ENCODE measurements around the gene NTN3. TPM values are rescaled to one million over a fixed set of nuclear protein-coding genes. Genes with fewer than 3 reads are reported as not detected.
A peak's percentile ranks its signal among the peaks of the same experiment; 100 is the strongest.

Gene NTN3
- total and polyA plus RNA-seq, 12 donors = 0.16 to 1.5 (median 0.32) TPM; not detected in 3

DNA sequence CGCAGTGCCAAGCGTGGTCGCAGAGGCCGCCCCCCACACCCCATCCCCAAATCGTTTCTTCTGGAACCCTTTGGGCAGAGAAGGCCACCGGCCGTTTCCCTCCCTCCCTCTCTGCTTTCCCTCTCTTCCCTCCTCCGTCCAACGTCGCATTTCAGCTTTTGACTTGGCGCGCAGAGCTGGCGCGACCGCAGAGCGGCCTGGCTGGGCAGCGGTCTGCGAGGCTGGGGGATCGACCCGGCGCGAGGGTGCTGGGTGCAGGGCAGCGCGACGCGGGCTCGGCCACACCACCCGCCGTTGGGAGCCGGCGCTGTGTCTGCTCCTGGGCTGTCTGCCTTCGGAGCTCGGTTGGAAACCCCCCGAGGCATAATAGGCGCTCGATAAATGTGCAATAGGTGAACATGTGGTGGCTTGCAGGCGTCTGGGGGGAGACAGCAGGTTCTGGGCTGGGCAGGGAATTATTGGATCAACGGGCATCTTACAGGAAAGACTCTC is 2.8 kb upstream of the NTN3 start:
- H3K27ac ChIP-seq = peak overlapping the region in 2 of 5 donors; percentile 44 to 70

DNA sequence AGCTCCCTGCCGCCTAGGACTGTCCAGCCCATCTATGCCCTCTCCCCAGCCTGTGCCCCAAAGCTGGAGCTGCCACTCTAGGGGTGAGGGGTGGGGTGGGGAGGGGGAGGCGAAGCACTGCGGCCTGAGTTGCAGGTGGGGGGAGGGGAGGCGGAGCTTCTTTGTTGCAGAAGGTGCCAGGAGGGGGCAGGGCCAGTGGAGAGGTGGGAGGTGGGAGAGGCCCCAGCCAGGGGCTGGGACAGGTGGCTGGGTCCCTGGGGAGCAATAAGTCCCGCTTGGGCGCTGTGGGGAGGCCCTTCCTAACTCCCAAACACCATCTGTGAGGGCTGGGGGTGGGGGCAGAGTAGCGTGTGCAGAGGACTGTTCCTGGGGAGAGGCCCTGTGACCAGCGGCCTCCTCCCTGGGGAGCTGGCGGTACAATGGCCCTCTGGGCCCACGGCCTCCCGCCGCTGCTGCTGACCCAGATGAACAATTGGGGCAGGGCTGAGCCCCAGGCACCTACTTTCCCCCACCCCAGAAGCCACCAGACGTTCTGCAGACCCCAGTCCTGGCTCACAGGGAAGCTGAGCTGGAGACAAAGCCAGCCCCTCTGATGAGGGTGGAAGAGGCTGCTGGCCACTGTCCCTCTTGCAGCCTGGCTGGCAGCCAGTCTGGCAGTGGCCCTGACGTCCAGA is 2.2 kb upstream of the NTN3 start:
- Histone ChIP-seq H3K27ac (peak overlapping the region in 1 of 5 donors; percentile 54), H3K36me3 (replicated peaks in 1 of 2) (no peaks in the 10 kb centered on the region), H3K27me3 (peaks cover 17% of the 10 kb centered on the region), H3K4me1 (replicated peaks in 1 of 2) (peaks cover 25 to 45% of the 10 kb centered on the region in 2 donors), H3K9me3 (replicated peaks in 1 of 3) (no peaks in the 10 kb centered on the region), H3K4me3 (no peak overlapping the region)
- WGBS, 4 donors = 19 to 31% (median 25%) methylated on average over 3 to 14 of the region's 14 CpGs
- TF ChIP-seq, protein P1, sequence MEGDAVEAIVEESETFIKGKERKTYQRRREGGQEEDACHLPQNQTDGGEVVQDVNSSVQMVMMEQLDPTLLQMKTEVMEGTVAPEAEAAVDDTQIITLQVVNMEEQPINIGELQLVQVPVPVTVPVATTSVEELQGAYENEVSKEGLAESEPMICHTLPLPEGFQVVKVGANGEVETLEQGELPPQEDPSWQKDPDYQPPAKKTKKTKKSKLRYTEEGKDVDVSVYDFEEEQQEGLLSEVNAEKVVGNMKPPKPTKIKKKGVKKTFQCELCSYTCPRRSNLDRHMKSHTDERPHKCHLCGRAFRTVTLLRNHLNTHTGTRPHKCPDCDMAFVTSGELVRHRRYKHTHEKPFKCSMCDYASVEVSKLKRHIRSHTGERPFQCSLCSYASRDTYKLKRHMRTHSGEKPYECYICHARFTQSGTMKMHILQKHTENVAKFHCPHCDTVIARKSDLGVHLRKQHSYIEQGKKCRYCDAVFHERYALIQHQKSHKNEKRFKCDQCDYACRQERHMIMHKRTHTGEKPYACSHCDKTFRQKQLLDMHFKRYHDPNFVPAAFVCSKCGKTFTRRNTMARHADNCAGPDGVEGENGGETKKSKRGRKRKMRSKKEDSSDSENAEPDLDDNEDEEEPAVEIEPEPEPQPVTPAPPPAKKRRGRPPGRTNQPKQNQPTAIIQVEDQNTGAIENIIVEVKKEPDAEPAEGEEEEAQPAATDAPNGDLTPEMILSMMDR (IDR thresholded peaks at IDR 0.05) = no peak
- peak in 1 of 2 donors; percentile 13 for TF ChIP-seq POLR2A (IDR thresholded peaks at IDR 0.05)
- DNase-seq = peak in 5 of 7 donors; percentile 52 to 71 (median 61)
- intact Hi-C loops (cut with DNase I) = no loop called here

More for the DNA sequence above, 2.8 kb upstream of the NTN3 start:
- Histone ChIP-seq H3K4me3 (peak overlapping the region in 1 of 4 donors; percentile 71), H3K4me1 (replicated peaks in 1 of 2) (peaks cover 25 to 41% of the 10 kb centered on the region in 2 donors), H3K27me3 (peaks cover 17% of the 10 kb centered on the region), H3K9me3 (replicated peaks in 1 of 3) (no peaks in the 10 kb centered on the region), H3K36me3 (replicated peaks in 1 of 2) (no peaks in the 10 kb centered on the region)
- intact Hi-C loops (cut with DNase I) = no loop called here
- TF ChIP-seq POLR2A (IDR thresholded peaks at IDR 0.05) = no peak
- TF ChIP-seq, protein P1 (IDR thresholded peaks at IDR 0.05) = no peak
- 0 to 7% (median 2%) methylated on average over 1 to 38 of the region's 38 CpGs for WGBS, 4 donors
- DNase-seq = peak in 1 of 7 donors; percentile 24

DNA sequence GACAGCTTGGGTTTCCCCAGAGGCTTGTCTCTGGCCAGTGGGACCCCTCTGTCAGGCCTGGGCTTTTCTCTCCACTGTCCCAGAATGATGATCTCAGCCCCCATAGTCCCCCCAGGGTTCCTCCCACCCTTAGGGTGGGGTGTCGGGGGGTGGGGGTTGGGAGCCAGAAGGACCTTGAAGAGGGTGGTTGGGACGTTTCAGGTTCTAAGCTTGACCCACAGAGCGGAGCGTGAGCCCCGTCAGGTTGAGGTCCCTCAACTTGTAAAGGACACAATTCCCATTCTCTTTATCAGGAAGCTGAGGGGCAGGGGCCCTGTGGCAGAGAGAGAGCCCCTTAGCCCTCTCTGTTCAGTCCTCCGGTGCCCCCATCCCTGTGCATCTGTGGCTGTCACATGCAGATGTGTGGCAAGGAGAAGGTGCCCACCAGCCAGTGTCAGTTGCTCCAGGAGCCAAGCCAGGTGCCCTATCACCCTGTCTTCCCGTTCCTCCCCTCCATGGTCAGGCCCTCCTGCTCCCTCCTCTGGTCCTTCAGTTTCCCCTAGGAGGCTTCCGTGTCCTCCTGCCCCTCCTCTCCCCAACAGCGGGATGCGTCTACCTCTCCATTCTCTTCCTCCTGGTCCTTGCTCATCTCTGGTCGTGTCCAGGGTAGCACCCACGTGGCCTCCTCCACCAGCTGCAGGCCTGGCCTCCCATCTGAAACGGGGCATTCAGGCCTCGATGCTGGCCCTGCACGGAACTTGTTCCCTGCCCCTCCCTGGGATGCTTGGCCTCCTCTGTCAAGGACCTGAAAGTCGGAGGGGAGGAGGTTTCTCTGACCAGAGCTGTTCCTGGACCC is 1.5 kb upstream of the NTN3 start:
- H3K27me3 ChIP-seq = peaks cover 17% of the 10 kb centered on the region

More for the DNA sequence above, 1.5 kb upstream of the NTN3 start:
- no peak overlapping the region for H3K4me3 ChIP-seq
- H3K27ac ChIP-seq = peak overlapping the region in 1 of 5 donors; percentile 54
- no peak for DNase-seq
- peaks cover 32 to 52% of the 10 kb centered on the region in 2 donors for H3K4me1 ChIP-seq (replicated peaks in 1 of 2)
- intact Hi-C loops (cut with DNase I) = no loop called here
- TF ChIP-seq, protein P1 (IDR thresholded peaks at IDR 0.05) = no peak
- TF ChIP-seq POLR2A (IDR thresholded peaks at IDR 0.05) = no peak
- no peaks in the 10 kb centered on the region for H3K9me3 ChIP-seq (replicated peaks in 1 of 3)
- H3K36me3 ChIP-seq (replicated peaks in 1 of 2) = no peaks in the 10 kb centered on the region
- WGBS, 4 donors = 50 to 54% (median 51%) methylated on average over 10 to 16 of the region's 16 CpGs
